NT2/D1 (cell line): ENCODE measurements around the gene ENDOD1.

ENCODE experiments used
- DNase-seq: peaks from one replicate; pipeline ENCODE4 v3.0.0-alpha.2; 2011; ENCODE audit warnings: low read depth, low spot score
- H3K27me3 ChIP-seq: 2 replicates; pipeline ENCODE4 v1.6.0; 2011; ENCODE audit warnings: mild to moderate bottlenecking; ENCODE audit not compliant: insufficient read length, insufficient read depth
- H3K36me3 ChIP-seq: 2 replicates; pipeline ENCODE4 v1.6.1; 2011; ENCODE audit warnings: mild to moderate bottlenecking, low read length, mixed read lengths; ENCODE audit not compliant: insufficient read depth, insufficient read length
- H3K4me1 ChIP-seq: 2 replicates; pipeline ENCODE4 v1.5.1; 2011; ENCODE audit not compliant: insufficient read depth, insufficient read length
- H3K4me3 ChIP-seq: 2 replicates; pipeline ENCODE4 v1.5.1; 2011; ENCODE audit warnings: low read depth; ENCODE audit not compliant: insufficient read length
- H3K9ac ChIP-seq: 2 replicates; pipeline ENCODE4 v1.6.0; 2011; ENCODE audit warnings: low read depth; ENCODE audit not compliant: insufficient read length
- H3K9me3 ChIP-seq: 2 replicates; pipeline ENCODE4 v1.5.1; 2011; ENCODE audit warnings: mild to moderate bottlenecking, low read length; ENCODE audit not compliant: insufficient read depth
- SUZ12 ChIP-seq: IDR thresholded peaks from 2 replicates; pipeline ENCODE4 v1.6.1; 2011; ENCODE audit not compliant: insufficient read length, insufficient read depth; ENCODE audit errors: extremely low read depth
- YY1 ChIP-seq: IDR thresholded peaks from 2 replicates; pipeline ENCODE4 v1.6.1; 2011; ENCODE audit not compliant: insufficient read length, insufficient read depth
- ZNF274 ChIP-seq: IDR thresholded peaks from 2 replicates; pipeline ENCODE4 v1.6.1; 2011; ENCODE audit warnings: mild to moderate bottlenecking, low read depth, low read length

The ENDOD1 gene

DNA sequence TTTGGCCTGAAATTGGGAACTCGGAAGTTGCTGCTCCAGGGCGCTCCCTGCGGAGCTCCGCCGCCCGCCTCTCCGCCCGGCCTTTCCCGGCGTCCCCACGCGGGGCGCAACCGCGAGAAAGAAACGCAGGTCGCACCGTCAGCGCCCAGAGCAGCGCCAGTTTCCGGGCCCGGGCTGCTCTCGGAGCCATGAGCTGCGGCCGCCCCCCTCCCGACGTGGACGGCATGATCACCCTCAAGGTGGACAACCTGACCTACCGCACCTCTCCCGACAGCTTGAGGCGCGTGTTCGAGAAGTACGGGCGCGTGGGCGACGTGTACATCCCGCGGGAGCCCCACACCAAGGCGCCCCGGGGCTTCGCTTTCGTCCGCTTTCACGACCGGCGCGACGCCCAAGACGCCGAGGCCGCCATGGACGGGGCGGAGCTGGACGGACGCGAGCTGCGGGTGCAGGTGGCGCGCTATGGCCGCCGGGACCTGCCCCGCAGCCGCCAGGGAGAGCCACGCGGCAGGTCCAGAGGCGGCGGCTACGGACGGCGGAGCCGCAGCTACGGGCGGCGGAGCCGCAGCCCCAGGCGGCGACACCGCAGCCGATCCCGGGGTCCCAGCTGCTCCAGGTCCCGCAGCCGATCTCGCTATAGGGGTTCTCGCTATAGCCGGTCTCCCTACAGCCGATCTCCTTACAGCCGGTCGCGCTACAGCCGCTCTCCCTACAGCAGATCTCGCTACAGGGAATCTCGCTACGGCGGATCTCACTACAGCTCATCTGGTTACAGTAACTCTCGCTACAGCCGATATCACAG is 22.4 kb upstream of the ENDOD1 start:
- H3K4me1 ChIP-seq: no peaks in the 10 kb centered on the region
- DNase-seq: peak; percentile 48
- H3K4me3 ChIP-seq: peak overlapping the region; percentile 87
- no peaks in the 10 kb centered on the region for H3K27me3 ChIP-seq
- no peaks in the 10 kb centered on the region for H3K36me3 ChIP-seq
- peak overlapping the region; percentile 93 for H3K9ac ChIP-seq
- TF ChIP-seq ZNF274: no peak
- TF ChIP-seq YY1: no peak
- TF ChIP-seq SUZ12: no peak
- no peaks in the 10 kb centered on the region for H3K9me3 ChIP-seq

DNA sequence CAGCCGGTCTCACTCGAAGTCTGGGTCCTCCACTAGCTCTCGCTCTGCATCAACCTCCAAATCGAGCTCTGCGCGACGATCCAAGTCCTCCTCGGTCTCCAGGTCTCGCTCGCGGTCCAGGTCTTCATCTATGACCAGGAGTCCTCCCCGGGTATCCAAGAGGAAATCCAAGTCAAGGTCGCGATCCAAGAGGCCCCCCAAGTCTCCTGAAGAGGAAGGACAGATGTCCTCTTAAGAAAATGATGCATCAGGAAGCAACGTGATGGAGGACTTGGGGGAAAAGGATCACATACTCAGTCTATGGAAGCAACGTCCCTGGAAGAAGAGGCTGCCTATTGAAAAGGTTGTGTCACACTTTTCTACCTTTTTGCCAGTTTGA is 21.8 kb upstream of the ENDOD1 start:
- Histone ChIP-seq H3K9ac (peak overlapping the region; percentile 93), H3K27me3 (no peaks in the 10 kb centered on the region), H3K9me3 (no peaks in the 10 kb centered on the region), H3K4me3 (peak overlapping the region; percentile 87), H3K36me3 (no peaks in the 10 kb centered on the region), H3K4me1 (no peaks in the 10 kb centered on the region)
- TF ChIP-seq ZNF274 (no peak), YY1 (no peak), SUZ12 (no peak)
- DNase-seq: peak; percentile 42

DNA sequence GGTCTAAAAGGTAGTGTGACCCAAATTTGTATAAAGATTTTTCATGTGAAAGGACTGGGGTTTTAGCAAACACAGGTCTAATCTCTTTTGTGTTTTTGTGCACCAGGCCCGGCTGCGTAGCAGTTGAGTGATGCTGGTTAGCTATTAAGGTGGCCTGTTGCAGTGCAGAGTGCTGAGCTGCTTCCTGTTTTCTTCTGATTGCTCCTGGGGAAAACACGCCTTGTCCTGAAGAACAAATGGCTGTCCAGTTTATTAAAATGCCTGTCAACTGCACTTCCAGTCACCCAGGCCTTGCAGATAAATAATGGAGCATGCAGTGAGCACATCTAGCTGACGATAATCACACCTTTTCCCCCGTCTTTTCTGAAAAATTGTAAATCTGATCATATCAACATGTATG is 21.1 kb upstream of the ENDOD1 start:
- Histone ChIP-seq H3K36me3 (no peaks in the 10 kb centered on the region), H3K9me3 (no peaks in the 10 kb centered on the region), H3K9ac (peak overlapping the region; percentile 39), H3K27me3 (no peaks in the 10 kb centered on the region), H3K4me1 (no peaks in the 10 kb centered on the region), H3K4me3 (peak overlapping the region; percentile 87)
- no peak for TF ChIP-seq YY1
- TF ChIP-seq ZNF274: no peak
- TF ChIP-seq SUZ12: no peak
- DNase-seq: peak; percentile 20

DNA sequence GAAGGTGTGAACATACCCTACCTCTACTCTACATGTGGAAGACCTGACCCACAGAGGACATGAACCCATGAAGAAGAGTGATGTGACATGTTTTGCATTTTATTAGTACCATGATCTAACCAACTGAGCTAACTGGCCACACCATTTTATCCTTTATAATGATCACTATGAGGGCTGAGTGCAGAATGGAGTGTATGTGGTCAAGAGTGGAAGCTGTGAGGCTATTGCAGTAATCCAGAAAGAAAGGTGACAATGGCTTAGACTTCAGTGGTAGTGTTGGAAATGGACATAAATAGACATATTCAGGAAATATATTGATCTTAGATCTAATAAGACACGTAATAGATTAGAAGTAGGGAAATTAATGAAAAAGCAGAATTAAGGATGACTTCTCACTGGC is 19.2 kb upstream of the ENDOD1 start:
- TF ChIP-seq ZNF274 (no peak), YY1 (no peak), SUZ12 (no peak)

DNA sequence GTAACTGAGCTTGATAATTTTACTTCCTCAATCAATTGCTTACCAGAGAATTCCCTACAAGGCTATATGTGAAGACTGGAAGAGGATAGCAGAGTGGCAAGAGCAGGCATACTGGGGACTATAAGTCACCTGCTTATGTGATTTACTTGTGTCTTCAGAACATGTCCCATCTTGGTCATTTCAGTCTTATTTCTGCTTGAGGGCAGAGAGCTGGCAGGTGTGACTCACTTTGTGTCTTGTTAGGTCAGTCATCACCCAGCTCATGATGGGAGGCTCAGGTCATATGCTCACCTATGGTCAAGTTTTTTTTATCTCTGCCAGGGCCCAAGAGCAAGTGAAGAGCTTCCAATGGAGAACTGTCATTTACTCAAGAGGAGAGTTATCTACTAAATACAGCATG is 16.7 kb upstream of the ENDOD1 start:
- no peak overlapping the region for H3K4me3 ChIP-seq
- H3K27me3 ChIP-seq: no peaks in the 10 kb centered on the region
- no peak overlapping the region for H3K9ac ChIP-seq
- no peaks in the 10 kb centered on the region for H3K9me3 ChIP-seq
- DNase-seq: no peak
- TF ChIP-seq YY1 (no peak), ZNF274 (no peak), SUZ12 (no peak)
- no peaks in the 10 kb centered on the region for H3K36me3 ChIP-seq
- no peaks in the 10 kb centered on the region for H3K4me1 ChIP-seq

More for the DNA sequence above, 19.2 kb upstream of the ENDOD1 start:
- Histone ChIP-seq H3K4me1 (no peaks in the 10 kb centered on the region), H3K36me3 (no peaks in the 10 kb centered on the region), H3K4me3 (no peak overlapping the region), H3K9ac (no peak overlapping the region), H3K27me3 (no peaks in the 10 kb centered on the region), H3K9me3 (no peaks in the 10 kb centered on the region)
- no peak for DNase-seq

DNA sequence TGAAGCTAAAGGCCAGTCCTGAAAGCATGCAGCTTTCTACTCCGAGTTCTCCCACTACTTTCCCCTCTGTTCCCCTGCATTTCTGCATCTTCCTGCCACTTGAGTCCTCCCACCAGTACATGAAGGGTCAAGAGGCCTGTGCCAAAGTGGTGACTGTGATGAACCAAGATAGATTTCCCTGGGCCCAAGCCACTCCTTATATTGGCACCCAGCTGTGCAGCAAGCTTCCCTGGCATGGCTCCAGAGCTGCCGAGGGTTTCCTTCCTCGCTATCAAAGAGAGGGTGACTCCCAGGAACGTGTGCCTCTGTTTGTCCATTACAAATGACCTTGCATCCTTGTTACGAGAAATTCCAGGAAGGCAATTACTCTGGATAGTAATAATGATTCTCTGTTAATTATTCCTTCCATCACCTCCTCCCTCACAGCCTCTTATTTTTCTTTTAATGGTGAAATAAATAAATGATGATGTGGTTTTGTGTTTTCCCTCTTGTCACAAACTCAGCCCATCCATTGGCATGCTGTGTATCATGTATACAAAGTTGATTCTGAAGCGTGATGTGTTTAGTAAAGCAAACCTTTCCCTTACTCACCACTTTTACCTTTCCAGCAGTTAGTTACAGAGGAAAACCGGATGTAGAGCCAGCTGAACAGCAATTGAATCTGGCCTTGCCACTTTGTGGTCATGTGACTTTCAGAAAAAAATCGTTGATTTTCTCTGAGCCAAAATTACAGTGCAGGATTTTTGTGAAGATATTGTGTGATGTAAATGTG is 14.7 kb upstream of the ENDOD1 start:
- Histone ChIP-seq H3K4me3 (no peak overlapping the region), H3K9ac (no peak overlapping the region), H3K27me3 (no peaks in the 10 kb centered on the region), H3K36me3 (no peaks in the 10 kb centered on the region), H3K9me3 (no peaks in the 10 kb centered on the region), H3K4me1 (no peaks in the 10 kb centered on the region)
- no peak for DNase-seq
- TF ChIP-seq SUZ12 (no peak), ZNF274 (no peak), YY1 (no peak)

DNA sequence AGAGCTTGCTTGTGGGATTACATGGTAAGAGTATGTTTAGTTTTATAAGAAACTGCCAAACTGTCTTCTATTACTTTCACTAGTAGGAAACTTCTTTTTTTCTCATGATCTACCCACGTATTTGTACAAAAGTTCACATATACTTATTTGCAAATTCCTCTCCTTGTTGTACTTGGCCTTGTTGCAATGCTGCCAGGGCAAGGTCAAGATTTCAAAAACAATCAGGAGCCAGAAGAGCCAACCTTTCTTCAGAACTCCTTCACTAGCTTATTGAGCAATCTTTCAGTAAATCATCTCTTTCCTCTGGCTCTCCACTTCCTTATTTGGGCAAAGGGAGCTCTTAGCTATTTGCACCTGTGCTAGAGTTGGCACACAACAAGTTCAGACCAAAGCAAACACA is 13.2 kb upstream of the ENDOD1 start:
- Histone ChIP-seq H3K36me3 (no peaks in the 10 kb centered on the region), H3K27me3 (no peaks in the 10 kb centered on the region), H3K9ac (no peak overlapping the region), H3K4me1 (no peaks in the 10 kb centered on the region), H3K9me3 (no peaks in the 10 kb centered on the region), H3K4me3 (no peak overlapping the region)
- TF ChIP-seq ZNF274 (no peak), YY1 (no peak)
- DNase-seq: no peak
